Measurements from ENCODE around the gene TADA2B. TPM values are rescaled to one million over a fixed set of nuclear protein-coding genes. Genes with fewer than 3 reads are reported as not detected.

Gene TADA2B
- total RNA-seq, 2 donors from 2014 or later, result 34.5 to 41.2 TPM

DNA sequence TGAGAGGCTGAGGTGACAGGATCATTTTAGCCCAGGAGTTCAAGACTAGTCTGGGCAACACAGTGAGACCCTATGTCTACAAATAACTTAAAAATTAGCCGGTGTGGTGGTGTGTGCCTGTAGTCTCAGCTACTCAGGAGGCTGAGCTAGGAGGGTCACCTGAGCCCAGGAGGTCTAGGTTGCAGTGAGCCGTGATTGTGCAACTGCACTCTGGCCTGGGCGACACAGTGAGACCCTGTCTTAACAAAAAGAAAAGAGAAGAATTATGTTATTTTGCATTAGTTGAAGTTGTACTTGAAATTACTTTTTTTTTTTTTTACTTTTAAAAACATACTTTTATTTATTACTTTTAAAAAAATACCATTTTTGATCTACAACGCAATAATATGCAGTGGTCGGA is 21.8 kb upstream of the TADA2B start:
- Histone ChIP-seq H3K4me1 (replicated peaks) (no peaks in the 10 kb centered on the region), H3K27ac (no peak overlapping the region), H3K36me3 (peaks cover 0 to 3% of the 10 kb centered on the region in 2 donors), H3K4me3 (no peak overlapping the region), H3K9me3 (no peaks in the 10 kb centered on the region), H3K27me3 (replicated peaks; ENCODE audit: insufficient read depth) (no peaks in the 10 kb centered on the region)
- intact Hi-C loops (cut with DNase I), result no loop called here
- DNase-seq (ENCODE audit: low spot score), result no peak
- TF ChIP-seq CTCF (IDR thresholded peaks at IDR 0.05) (no peak), POLR2AphosphoS5 (IDR thresholded peaks at IDR 0.05) (no peak), POLR2A (IDR thresholded peaks at IDR 0.05) (no peak)
- 74% methylated on average over 5 of the region's 5 CpGs for WGBS

- intact Hi-C loops (cut with DNase I), result no loop called here
- Histone ChIP-seq H3K27ac (no peak overlapping the region), H3K4me3 (no peak overlapping the region), H3K36me3 (peaks cover 0 to 3% of the 10 kb centered on the region in 2 donors), H3K4me1 (replicated peaks) (no peaks in the 10 kb centered on the region), H3K27me3 (replicated peaks; ENCODE audit: insufficient read depth) (no peaks in the 10 kb centered on the region), H3K9me3 (no peaks in the 10 kb centered on the region)
- DNase-seq (ENCODE audit: low spot score), result no peak
- no peak for TF ChIP-seq POLR2AphosphoS5 (IDR thresholded peaks at IDR 0.05)
- no peak for TF ChIP-seq POLR2A (IDR thresholded peaks at IDR 0.05)
- no peak for TF ChIP-seq CTCF (IDR thresholded peaks at IDR 0.05)
- WGBS, result 79% methylated on average over 13 of the region's 13 CpGs
These were observed 21.1 kb upstream of the TADA2B start for GRCh38 chr4:7021930-7022664.

GRCh38 chr4:7023486-7023885 is 19.7 kb upstream of the TADA2B start:
- Histone ChIP-seq H3K36me3 (peaks cover 0 to 3% of the 10 kb centered on the region in 2 donors), H3K4me1 (replicated peaks) (no peaks in the 10 kb centered on the region), H3K9me3 (no peaks in the 10 kb centered on the region), H3K27me3 (replicated peaks; ENCODE audit: insufficient read depth) (no peaks in the 10 kb centered on the region), H3K27ac (no peak overlapping the region), H3K4me3 (no peak overlapping the region)
- 87% methylated on average over 16 of the region's 16 CpGs for WGBS
- DNase-seq (ENCODE audit: low spot score), result no peak
- intact Hi-C loops (cut with DNase I), result no loop called here
- TF ChIP-seq POLR2AphosphoS5 (IDR thresholded peaks at IDR 0.05) (no peak), POLR2A (IDR thresholded peaks at IDR 0.05) (no peak), CTCF (IDR thresholded peaks at IDR 0.05) (no peak)

DNA sequence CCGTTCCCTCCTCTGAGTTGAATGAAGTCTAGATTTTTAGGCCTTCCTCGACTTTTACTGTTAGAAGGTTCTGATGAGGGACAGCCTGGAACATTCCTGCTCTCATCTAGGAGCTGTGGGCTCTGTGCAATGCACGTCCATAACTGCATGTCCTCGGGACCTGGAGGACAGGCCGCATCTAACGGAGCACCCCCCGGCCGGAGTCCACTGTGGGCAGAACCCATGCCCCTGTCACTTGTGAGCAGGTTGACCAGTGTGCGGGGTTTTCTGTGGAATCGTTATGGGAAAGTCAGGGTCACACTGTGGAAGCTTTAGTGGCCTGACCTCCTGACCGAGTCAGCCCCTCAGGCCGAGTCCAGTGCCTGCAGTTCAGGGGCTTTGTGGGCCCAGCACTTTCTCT is 19.3 kb upstream of the TADA2B start:
- WGBS, result 91% methylated on average over 12 of the region's 12 CpGs
- Histone ChIP-seq H3K4me1 (replicated peaks) (no peaks in the 10 kb centered on the region), H3K36me3 (peaks cover 0 to 3% of the 10 kb centered on the region in 2 donors), H3K9me3 (no peaks in the 10 kb centered on the region), H3K4me3 (no peak overlapping the region), H3K27ac (no peak overlapping the region), H3K27me3 (replicated peaks; ENCODE audit: insufficient read depth) (no peaks in the 10 kb centered on the region)
- no peak for DNase-seq (ENCODE audit: low spot score)
- no peak for TF ChIP-seq CTCF (IDR thresholded peaks at IDR 0.05)
- TF ChIP-seq POLR2A (IDR thresholded peaks at IDR 0.05), result no peak
- TF ChIP-seq POLR2AphosphoS5 (IDR thresholded peaks at IDR 0.05), result no peak
- intact Hi-C loops (cut with DNase I), result no loop called here

DNA sequence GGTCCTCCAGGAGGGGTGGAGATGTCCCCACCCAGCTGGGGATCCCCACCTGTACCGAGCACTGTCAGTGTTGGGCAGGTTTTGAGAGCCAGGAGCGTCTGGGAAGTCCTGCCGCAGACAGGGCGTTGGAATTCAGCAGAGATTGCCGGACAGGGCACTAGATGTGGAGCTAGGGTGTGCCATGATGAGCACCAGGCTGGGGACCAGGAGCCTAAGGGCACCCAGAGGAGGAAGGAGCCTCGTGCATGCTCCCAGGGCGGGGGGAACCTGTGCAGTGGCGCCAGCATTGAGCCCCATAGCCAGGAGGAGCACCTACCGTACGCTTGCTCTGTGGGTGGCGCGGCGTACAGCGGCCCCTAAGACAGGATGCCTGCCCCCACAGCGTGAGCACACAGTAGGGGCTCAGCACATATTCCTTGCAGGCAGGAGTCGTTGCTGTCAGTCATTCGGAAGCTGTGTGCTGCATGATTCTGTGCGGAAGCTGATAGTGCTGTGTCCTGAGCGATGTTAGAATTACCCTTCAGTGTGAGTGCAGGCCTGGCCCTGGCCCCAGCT is 18.8 kb upstream of the TADA2B start:
- Histone ChIP-seq H3K4me3 (no peak overlapping the region), H3K4me1 (replicated peaks) (no peaks in the 10 kb centered on the region), H3K27ac (no peak overlapping the region), H3K27me3 (replicated peaks; ENCODE audit: insufficient read depth) (no peaks in the 10 kb centered on the region), H3K36me3 (peaks cover 0 to 3% of the 10 kb centered on the region in 2 donors), H3K9me3 (no peaks in the 10 kb centered on the region)
- no peak for DNase-seq (ENCODE audit: low spot score)
- intact Hi-C loops (cut with DNase I), result no loop called here
- WGBS, result 91% methylated on average over 19 of the region's 19 CpGs
- TF ChIP-seq POLR2AphosphoS5 (IDR thresholded peaks at IDR 0.05) (no peak), POLR2A (IDR thresholded peaks at IDR 0.05) (no peak), CTCF (IDR thresholded peaks at IDR 0.05) (no peak)
